Ishikawa (cell line): ENCODE results near the gene LYPD4.

Source experiments
- CEBPB ChIP-seq: IDR thresholded peaks from 2 replicates; pipeline ENCODE4 v1.6.1; 2012
- CREB1 ChIP-seq: IDR thresholded peaks from 2 replicates; pipeline ENCODE4 v1.6.1; 2012; ENCODE audit warnings: low read depth
- EGR1 ChIP-seq: IDR thresholded peaks from 2 replicates; pipeline ENCODE4 v1.6.1; 2012
- EP300 ChIP-seq: IDR thresholded peaks from 2 replicates; pipeline ENCODE4 v1.6.1; 2012; ENCODE audit warnings: borderline replicate concordance
- FOXM1 ChIP-seq: IDR thresholded peaks from 2 replicates; pipeline ENCODE4 v1.6.1; 2012; ENCODE audit warnings: low read depth, borderline replicate concordance
- NFIC ChIP-seq: IDR thresholded peaks from 2 replicates; pipeline ENCODE4 v1.6.1; 2012
- RAD21 ChIP-seq: IDR thresholded peaks from 2 replicates; pipeline ENCODE4 v1.6.1; 2012; ENCODE audit warnings: low read depth
- TAF1 ChIP-seq: IDR thresholded peaks from 2 replicates; pipeline ENCODE4 v1.6.1; 2012; ENCODE audit warnings: low read depth, mild to moderate bottlenecking
- TCF12 ChIP-seq: IDR thresholded peaks from 2 replicates; pipeline ENCODE4 v1.6.1; 2012; ENCODE audit warnings: low read depth
- TEAD4 ChIP-seq: IDR thresholded peaks from 2 replicates; pipeline ENCODE4 v1.6.1; 2012
- YY1 ChIP-seq: IDR thresholded peaks from 2 replicates; pipeline ENCODE4 v1.6.1; 2012; ENCODE audit warnings: low read depth
- ZBTB7A ChIP-seq: IDR thresholded peaks from 2 replicates; pipeline ENCODE4 v1.6.1; 2012; ENCODE audit warnings: low read depth
- TF ChIP-seq, protein P1 (sequence below): IDR thresholded peaks from 2 replicates; pipeline ENCODE4 v1.6.1; 2012; ENCODE audit warnings: low read depth, mild to moderate bottlenecking
- TF ChIP-seq, protein P2 (sequence below): IDR thresholded peaks from 2 replicates; pipeline ENCODE4 v1.6.1; 2012
- TF ChIP-seq, protein P3 (sequence below): IDR thresholded peaks from 2 replicates; pipeline ENCODE4 v1.6.1; 2012

The LYPD4 gene

DNA sequence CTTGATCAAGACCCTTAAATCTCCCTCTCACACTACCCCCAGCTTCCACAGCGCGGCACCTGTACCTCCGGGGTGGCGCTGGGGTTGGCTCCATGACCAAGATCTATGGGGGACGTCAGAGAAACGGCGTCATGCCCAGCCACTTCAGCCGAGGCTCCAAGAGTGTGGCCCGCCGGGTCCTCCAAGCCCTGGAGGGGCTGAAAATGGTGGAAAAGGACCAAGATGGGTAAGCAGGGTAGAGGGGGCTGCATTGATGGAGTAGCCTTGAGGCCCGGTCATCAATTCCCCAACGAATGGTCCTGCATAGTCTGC is 24.5 kb upstream of the LYPD4 start:
- TF ChIP-seq ZBTB7A (no peak), FOXM1 (no peak), TCF12 (no peak), EP300 (no peak), YY1 (no peak), RAD21 (no peak), NFIC (no peak), CEBPB (no peak), TAF1 (no peak), EGR1 (no peak), TEAD4 (no peak), CREB1 (no peak)
- TF ChIP-seq, protein P1, sequence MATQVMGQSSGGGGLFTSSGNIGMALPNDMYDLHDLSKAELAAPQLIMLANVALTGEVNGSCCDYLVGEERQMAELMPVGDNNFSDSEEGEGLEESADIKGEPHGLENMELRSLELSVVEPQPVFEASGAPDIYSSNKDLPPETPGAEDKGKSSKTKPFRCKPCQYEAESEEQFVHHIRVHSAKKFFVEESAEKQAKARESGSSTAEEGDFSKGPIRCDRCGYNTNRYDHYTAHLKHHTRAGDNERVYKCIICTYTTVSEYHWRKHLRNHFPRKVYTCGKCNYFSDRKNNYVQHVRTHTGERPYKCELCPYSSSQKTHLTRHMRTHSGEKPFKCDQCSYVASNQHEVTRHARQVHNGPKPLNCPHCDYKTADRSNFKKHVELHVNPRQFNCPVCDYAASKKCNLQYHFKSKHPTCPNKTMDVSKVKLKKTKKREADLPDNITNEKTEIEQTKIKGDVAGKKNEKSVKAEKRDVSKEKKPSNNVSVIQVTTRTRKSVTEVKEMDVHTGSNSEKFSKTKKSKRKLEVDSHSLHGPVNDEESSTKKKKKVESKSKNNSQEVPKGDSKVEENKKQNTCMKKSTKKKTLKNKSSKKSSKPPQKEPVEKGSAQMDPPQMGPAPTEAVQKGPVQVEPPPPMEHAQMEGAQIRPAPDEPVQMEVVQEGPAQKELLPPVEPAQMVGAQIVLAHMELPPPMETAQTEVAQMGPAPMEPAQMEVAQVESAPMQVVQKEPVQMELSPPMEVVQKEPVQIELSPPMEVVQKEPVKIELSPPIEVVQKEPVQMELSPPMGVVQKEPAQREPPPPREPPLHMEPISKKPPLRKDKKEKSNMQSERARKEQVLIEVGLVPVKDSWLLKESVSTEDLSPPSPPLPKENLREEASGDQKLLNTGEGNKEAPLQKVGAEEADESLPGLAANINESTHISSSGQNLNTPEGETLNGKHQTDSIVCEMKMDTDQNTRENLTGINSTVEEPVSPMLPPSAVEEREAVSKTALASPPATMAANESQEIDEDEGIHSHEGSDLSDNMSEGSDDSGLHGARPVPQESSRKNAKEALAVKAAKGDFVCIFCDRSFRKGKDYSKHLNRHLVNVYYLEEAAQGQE: no peak
- TF ChIP-seq, protein P2, sequence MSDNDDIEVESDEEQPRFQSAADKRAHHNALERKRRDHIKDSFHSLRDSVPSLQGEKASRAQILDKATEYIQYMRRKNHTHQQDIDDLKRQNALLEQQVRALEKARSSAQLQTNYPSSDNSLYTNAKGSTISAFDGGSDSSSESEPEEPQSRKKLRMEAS: no peak
- TF ChIP-seq, protein P3, sequence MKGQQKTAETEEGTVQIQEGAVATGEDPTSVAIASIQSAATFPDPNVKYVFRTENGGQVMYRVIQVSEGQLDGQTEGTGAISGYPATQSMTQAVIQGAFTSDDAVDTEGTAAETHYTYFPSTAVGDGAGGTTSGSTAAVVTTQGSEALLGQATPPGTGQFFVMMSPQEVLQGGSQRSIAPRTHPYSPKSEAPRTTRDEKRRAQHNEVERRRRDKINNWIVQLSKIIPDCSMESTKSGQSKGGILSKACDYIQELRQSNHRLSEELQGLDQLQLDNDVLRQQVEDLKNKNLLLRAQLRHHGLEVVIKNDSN: no peak

DNA sequence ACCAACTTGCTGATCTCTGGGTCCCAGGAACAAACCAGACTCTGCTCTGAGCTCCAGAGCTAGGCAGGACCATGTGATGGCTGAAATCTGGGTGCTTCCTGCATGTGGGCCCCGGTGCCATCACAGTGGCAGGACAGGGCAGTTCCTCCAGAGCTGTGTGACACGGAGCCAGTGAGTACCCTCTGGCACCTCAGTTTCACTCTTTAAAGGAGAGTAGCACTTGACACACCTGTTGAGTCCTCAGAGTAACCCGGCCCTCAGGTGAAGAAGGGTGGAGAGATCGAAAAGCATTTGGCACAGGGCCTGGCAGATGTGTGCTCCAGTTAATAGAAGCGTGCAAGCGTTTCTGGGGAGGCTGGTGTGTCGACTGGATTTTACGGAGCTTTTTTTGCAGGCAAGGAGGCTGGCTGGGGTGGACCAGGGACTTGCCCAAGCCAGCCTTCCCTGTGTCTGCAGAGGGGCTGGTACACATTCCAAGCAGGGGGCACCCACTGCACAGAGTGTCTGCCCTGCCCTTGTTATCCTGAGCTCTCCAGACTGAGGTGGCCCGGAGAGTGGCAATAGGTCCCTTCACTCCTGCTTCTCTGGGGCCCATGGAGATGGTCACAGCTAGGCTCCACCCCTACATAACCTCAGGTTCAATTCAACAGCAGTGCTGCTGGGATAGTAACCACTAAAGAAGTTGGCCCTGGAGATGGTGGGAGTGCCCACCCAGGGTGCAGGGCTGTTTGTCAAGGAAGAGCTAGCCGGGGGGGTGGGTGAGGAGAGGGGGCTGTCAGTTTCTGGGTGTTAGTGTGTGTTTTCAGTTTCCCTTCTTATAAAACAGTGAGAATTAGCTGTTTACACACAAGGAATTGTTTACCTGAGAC is 23.9 kb upstream of the LYPD4 start:
- TF ChIP-seq FOXM1 (no peak), ZBTB7A (no peak), TCF12 (no peak), CREB1 (no peak), TAF1 (no peak), YY1 (no peak), RAD21 (no peak), CEBPB (no peak), EP300 (no peak), TEAD4 (no peak), EGR1 (no peak), NFIC (no peak)
- TF ChIP-seq, protein P2: no peak
- TF ChIP-seq, protein P1: no peak
- TF ChIP-seq, protein P3: no peak

DNA sequence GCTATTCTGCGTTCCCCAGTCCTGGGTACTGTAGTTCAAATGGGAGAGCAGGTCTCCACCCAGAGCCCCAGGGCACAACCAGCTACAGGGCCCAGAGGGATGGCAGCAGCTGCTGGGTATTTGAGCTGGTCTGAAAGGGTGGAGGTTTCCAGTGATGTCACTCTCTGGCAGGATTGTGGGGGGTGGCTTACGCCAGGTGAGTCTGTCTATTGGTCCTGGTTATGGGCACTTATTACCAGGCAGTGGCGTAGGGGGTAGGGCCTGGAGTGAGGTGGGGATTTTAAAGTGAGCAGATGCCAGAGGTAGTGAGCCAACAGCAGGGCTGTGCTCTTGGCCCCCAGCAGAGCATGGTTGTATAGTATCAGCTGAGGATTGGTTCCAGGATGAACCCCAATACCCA is 21.8 kb upstream of the LYPD4 start:
- TF ChIP-seq YY1 (no peak), NFIC (no peak), ZBTB7A (no peak), EP300 (no peak), RAD21 (no peak), CREB1 (no peak), EGR1 (no peak), CEBPB (no peak), TAF1 (no peak), FOXM1 (no peak), TEAD4 (no peak), TCF12 (no peak)
- TF ChIP-seq, protein P3: no peak
- TF ChIP-seq, protein P1: no peak
- TF ChIP-seq, protein P2: no peak
